Tibial artery (tissue), 4 donors: ENCODE results near the gene ISLR2.

Experiments
- DNase-seq, 2 donors: peaks; one replicate each; pipeline ENCODE4 v3.0.0-alpha.2; 2019
- H3K27ac ChIP-seq, 2 donors: fragments of 200-600 bp; sonication (generic) in 1 of 2; 1 replicate in 1 of 2; 2 replicates in 1 of 2; pipeline ENCODE4 v1.5.1; 2018 to 2019; ENCODE audit warnings: mild to moderate bottlenecking in 1 of 2
- H3K27me3 ChIP-seq, 2 donors: fragments of 200-600 bp; sonication (generic) in 1 of 2; one replicate each; pipeline versions ENCODE4 v1.5.1 to v1.6.0; 2016 to 2019
- H3K36me3 ChIP-seq, 3 donors: fragments of 200-600 bp; sonication (generic) in 2 of 3; one replicate each; pipeline ENCODE4 v1.5.1; 2016 to 2019; ENCODE audit warnings: mild to moderate bottlenecking in 2 of 3
- H3K4me1 ChIP-seq, 4 donors: fragments of 200-600 bp; sonication (generic) in 2 of 4; 1 replicate in 3 of 4; 2 replicates in 1 of 4; pipeline ENCODE4 v1.5.1; 2016 to 2019
- H3K4me3 ChIP-seq, 2 donors: fragments of 200-600 bp; sonication (generic) in 1 of 2; 1 replicate in 1 of 2; 2 replicates in 1 of 2; pipeline ENCODE4 v1.5.1; 2018 to 2019; ENCODE audit warnings: mild to moderate bottlenecking in 2 of 2
- H3K9me3 ChIP-seq, 3 donors: fragments of 200-600 bp; sonication (generic) in 1 of 3; one replicate each; pipeline ENCODE4 v1.5.1; 2016 to 2019
- intact Hi-C: fragments of 100-400 bp; cut with DNase I; formaldehyde crosslinking; loops from one replicate; pipeline ENCODE4 v1.15.0; 2023; ENCODE audit warnings: low total_unique reads
- TF ChIP-seq, protein P1 (sequence below), 2 experiments: fragments of 200-600 bp in 1 of 2; fragments of 450-650 bp in 1 of 2; IDR thresholded peaks; one replicate each; pipeline ENCODE4 v1.5.1; 2017 to 2019; ENCODE audit warnings: antibody characterized with exemption in 2 of 2, mild to moderate bottlenecking in 1 of 2, moderate library complexity in 1 of 2

Gene ISLR2

DNA sequence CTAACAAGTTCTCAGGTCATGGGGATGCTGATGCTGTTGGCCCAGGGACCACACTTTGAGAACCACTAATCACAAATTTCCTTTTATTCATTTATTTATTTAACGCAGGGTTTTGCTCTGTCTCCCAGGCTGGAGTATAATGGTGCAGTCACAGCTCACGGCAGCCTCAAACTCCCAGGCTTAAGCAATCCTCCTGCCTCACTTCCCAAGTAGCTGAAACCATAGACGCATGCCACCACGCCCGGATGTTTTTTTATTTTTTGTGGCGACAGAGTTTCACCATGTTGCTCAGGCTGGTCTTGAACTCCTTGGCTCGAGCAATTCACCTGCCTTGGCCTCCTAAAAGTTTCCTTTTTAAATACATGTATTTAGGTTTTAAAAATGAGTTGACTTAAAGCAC, 20.7 kb upstream of the ISLR2 start:
- H3K9me3 ChIP-seq, result no peaks in the 10 kb centered on the region
- TF ChIP-seq, protein P1, sequence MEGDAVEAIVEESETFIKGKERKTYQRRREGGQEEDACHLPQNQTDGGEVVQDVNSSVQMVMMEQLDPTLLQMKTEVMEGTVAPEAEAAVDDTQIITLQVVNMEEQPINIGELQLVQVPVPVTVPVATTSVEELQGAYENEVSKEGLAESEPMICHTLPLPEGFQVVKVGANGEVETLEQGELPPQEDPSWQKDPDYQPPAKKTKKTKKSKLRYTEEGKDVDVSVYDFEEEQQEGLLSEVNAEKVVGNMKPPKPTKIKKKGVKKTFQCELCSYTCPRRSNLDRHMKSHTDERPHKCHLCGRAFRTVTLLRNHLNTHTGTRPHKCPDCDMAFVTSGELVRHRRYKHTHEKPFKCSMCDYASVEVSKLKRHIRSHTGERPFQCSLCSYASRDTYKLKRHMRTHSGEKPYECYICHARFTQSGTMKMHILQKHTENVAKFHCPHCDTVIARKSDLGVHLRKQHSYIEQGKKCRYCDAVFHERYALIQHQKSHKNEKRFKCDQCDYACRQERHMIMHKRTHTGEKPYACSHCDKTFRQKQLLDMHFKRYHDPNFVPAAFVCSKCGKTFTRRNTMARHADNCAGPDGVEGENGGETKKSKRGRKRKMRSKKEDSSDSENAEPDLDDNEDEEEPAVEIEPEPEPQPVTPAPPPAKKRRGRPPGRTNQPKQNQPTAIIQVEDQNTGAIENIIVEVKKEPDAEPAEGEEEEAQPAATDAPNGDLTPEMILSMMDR (IDR thresholded peaks at IDR 0.05), result no peak
- DNase-seq, result no peak

DNA sequence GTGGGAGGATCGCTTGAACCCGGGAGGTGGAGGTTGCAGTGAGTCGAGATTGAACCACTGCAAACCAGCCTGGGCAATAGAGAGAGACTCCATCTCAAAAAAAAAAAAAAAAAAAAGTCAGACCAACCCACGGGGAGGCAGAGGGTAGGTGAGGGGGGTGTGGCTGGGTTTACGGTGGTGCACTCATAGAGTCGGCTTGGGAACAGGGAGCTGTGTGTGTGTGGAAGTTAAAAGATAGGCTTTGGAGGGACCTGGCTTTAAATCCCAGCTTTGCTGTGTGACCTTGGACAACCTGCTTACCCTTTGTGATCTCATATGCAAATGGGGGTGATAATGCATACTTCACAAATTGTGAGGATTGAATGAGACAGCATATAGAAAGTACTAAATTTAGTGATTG, 10.0 kb upstream of the ISLR2 start:
- TF ChIP-seq, protein P1 (IDR thresholded peaks at IDR 0.05), result no peak
- Histone ChIP-seq H3K4me3 (no peak overlapping the region), H3K4me1 (no peaks in the 10 kb centered on the region), H3K9me3 (no peaks in the 10 kb centered on the region), H3K27ac (no peak overlapping the region), H3K36me3 (no peaks in the 10 kb centered on the region), H3K27me3 (peaks cover 0 to 44% of the 10 kb centered on the region in 2 donors)
- intact Hi-C loops, result loop anchor here (10.0 kb wide), 1 partner anchor 146 kb away; no protein-coding TSS in a partner anchor
- DNase-seq, result no peak

More for the DNA sequence above, 20.7 kb upstream of the ISLR2 start:
- H3K36me3 ChIP-seq, result no peaks in the 10 kb centered on the region
- H3K27me3 ChIP-seq, result peaks cover 0 to 18% of the 10 kb centered on the region in 2 donors
- no peak overlapping the region for H3K27ac ChIP-seq
- no peaks in the 10 kb centered on the region for H3K4me1 ChIP-seq
- H3K4me3 ChIP-seq, result no peak overlapping the region
- intact Hi-C loops, result no loop called here

DNA sequence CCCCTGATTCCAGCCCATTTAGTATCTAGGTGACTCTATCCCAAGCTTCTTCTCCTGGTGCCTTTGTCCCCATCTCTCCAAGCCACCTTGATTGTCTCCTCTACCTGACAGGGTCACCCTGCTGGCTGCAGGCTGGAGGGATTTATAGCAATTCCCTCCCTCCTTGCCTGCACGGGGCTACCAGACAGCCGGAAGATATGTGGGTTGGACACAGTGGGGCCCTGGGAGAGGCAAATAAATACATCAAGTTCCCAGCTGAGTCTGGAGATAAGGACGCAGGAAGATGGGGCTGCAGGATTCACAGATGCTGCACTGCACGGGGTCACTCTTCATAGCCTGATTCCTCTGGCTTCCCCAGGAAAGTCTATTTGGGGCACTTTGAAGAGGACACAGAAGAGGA, 9.3 kb upstream of the ISLR2 start:
- TF ChIP-seq, protein P1 (IDR thresholded peaks at IDR 0.05), result no peak

DNA sequence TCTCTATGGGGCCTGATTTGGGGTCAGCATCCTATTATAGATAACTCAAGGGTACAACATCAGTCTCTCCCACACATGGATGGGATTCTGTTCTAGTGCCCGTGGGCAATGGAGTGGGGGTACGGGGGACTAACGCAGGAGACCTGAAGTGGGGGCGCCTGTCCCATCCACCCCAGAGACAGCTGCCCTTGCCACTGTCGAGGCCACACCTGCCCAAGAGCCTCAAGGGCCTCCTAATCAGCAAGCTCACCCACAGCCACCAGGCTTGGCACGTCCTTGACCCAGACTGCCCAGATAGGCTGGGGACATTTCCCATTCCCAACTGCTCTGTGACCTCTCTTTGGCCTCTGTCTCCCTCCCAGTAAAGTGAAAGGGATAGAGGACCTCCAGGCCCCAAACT, 8.5 kb upstream of the ISLR2 start:
- H3K4me1 ChIP-seq, result no peaks in the 10 kb centered on the region
- H3K9me3 ChIP-seq, result no peaks in the 10 kb centered on the region
- no peak for DNase-seq
- peaks cover 0 to 56% of the 10 kb centered on the region in 2 donors for H3K27me3 ChIP-seq
- no peaks in the 10 kb centered on the region for H3K36me3 ChIP-seq
- TF ChIP-seq, protein P1 (IDR thresholded peaks at IDR 0.05), result no peak
- intact Hi-C loops, result loop anchor here (10.0 kb wide), 1 partner anchor 147 kb away; no protein-coding TSS in a partner anchor
- H3K4me3 ChIP-seq, result no peak overlapping the region
- no peak overlapping the region for H3K27ac ChIP-seq

More for the DNA sequence above, 9.3 kb upstream of the ISLR2 start:
- H3K4me3 ChIP-seq, result no peak overlapping the region
- no peak overlapping the region for H3K27ac ChIP-seq
- peaks cover 0 to 50% of the 10 kb centered on the region in 2 donors for H3K27me3 ChIP-seq
- intact Hi-C loops, result loop anchor here (10.0 kb wide), 1 partner anchor 146 kb away; no protein-coding TSS in a partner anchor
- DNase-seq, result no peak
- H3K4me1 ChIP-seq, result no peaks in the 10 kb centered on the region
- H3K9me3 ChIP-seq, result no peaks in the 10 kb centered on the region
- no peaks in the 10 kb centered on the region for H3K36me3 ChIP-seq

DNA sequence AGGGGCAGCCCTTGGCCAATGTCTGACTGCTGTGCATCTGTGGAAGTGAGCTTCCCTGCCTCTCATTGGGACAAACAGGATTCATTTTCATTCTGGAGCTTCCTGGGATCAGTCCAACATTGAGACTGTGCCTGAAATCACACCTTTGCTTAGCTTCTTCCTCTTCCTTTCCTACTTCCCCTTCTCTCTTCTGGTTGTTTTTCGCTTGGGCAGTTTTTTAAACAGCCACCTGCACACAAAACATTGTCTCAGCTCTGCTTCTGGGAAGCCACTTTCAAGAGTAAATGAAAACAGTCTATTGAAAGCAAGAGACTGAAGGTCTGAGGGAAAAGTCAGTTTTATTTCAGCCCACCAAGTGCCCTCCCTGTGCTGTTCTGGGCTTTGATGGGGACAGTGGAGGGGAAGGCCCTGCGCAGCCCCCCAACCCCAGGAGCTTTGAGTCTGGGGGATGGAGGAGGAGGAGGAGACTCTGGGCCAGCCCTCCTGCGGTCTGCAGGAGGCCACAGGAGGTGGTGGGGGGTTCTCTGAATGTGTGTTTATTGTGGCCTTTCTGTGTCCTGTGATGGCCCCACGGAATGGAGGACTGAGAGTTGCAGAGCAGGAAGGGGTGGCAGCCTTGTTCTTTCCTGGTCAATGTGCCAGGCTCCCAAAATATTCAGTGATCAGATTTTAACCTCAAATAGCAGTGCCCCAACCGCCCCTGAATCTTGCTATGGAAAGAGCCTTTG, 7.8 kb upstream of the ISLR2 start:
- Histone ChIP-seq H3K9me3 (no peaks in the 10 kb centered on the region), H3K36me3 (no peaks in the 10 kb centered on the region), H3K27me3 (peaks cover 0 to 58% of the 10 kb centered on the region in 2 donors), H3K4me1 (peaks cover 0 to 5% (median 3%) of the 10 kb centered on the region in 4 donors), H3K27ac (no peak overlapping the region), H3K4me3 (no peak overlapping the region)
- TF ChIP-seq, protein P1 (IDR thresholded peaks at IDR 0.05), result no peak
- intact Hi-C loops, result loop anchor here (10.0 kb wide), 1 partner anchor 148 kb away; no protein-coding TSS in a partner anchor
- DNase-seq, result no peak
